HEK293 (cell line): Measurements from ENCODE around the gene PHF19.

ENCODE experiments used
- CTCF ChIA-PET: fragments of 350-600 bp; formaldehyde crosslinking; extraction: SDS; loops from one replicate; lab custom pipeline; 2021; ENCODE audit warnings: antibody characterized with exemption; lab: Yijun Ruan, JAX
- POLR2A ChIA-PET: fragments of 300-600 bp; formaldehyde crosslinking; extraction: SDS; loops from one replicate; lab custom pipeline; 2020; ENCODE audit warnings: antibody characterized with exemption, inconsistent platforms; lab: Yijun Ruan, JAX
- H3K27ac ChIP-seq: fragments of 200-500 bp; sonication (Bioruptor generic); 2 replicates; pipeline ENCODE4 v1.5.1; 2014; ENCODE audit warnings: low read depth, low read length, control low read depth, inconsistent platforms; ENCODE audit errors: extremely low read depth
- H3K36me3 ChIP-seq, 2 experiments: fragments of 200-500 bp in 1 of 2; sonication (Bioruptor generic) in 1 of 2; 1 replicate in 1 of 2; 2 replicates in 1 of 2; pipeline ENCODE4 v1.5.1; 2014 to 2017; ENCODE audit warnings: inconsistent platforms in 2 of 2, low read length in 2 of 2; ENCODE audit not compliant: control insufficient read depth in 2 of 2, insufficient read depth in 1 of 2
- H3K4me1 ChIP-seq: fragments of 200-500 bp; sonication (Bioruptor generic); 2 replicates; pipeline ENCODE4 v1.5.1; 2014; ENCODE audit warnings: mild to moderate bottlenecking, low read length, inconsistent platforms; ENCODE audit not compliant: control insufficient read depth, insufficient read depth
- H3K4me3 ChIP-seq: 2 replicates; pipeline ENCODE4 v1.5.1; 2011; ENCODE audit warnings: low read depth, mild to moderate bottlenecking, control low read depth, low read length, moderate library complexity
- H3K9me3 ChIP-seq: fragments of 200-500 bp; sonication (Bioruptor generic); 2 replicates; pipeline ENCODE4 v1.5.1; 2014; ENCODE audit warnings: low read depth, low read length, inconsistent platforms; ENCODE audit not compliant: control insufficient read depth, insufficient read depth
- BCL11A ChIP-seq: fragments of 450-650 bp; formaldehyde crosslinking; IDR thresholded peaks from 2 replicates; pipeline ENCODE4 v1.5.1; 2016; ENCODE audit warnings: low read depth, missing biosample characterization, missing genetic modification characterization
- PRDM1 ChIP-seq: fragments of 450-650 bp; formaldehyde crosslinking; IDR thresholded peaks from 2 replicates; pipeline ENCODE4; 2016; ENCODE audit warnings: missing biosample characterization, missing genetic modification characterization
- REPIN1 ChIP-seq: fragments of 450-650 bp; formaldehyde crosslinking; IDR thresholded peaks from 2 replicates; pipeline ENCODE4 v1.5.1; 2017; ENCODE audit warnings: missing biosample characterization, missing genetic modification characterization, low read depth
- YY1 ChIP-seq: fragments of 450-650 bp; formaldehyde crosslinking; IDR thresholded peaks from 2 replicates; pipeline ENCODE4 v1.5.1; 2018; ENCODE audit warnings: missing biosample characterization, missing genetic modification characterization
- YY2 ChIP-seq: fragments of 450-650 bp; formaldehyde crosslinking; IDR thresholded peaks from 2 replicates; pipeline ENCODE4 v1.5.1; 2016; ENCODE audit warnings: missing biosample characterization, missing genetic modification characterization
- ZBTB20 ChIP-seq: fragments of 450-650 bp; formaldehyde crosslinking; IDR thresholded peaks from 2 replicates; pipeline ENCODE4 v1.5.1; 2016; ENCODE audit warnings: missing biosample characterization, missing genetic modification characterization
- ZBTB8A ChIP-seq: fragments of 450-650 bp; formaldehyde crosslinking; IDR thresholded peaks from 2 replicates; pipeline ENCODE4 v1.5.1; 2016; ENCODE audit warnings: missing biosample characterization, missing genetic modification characterization
- ZNF202 ChIP-seq: fragments of 450-650 bp; formaldehyde crosslinking; IDR thresholded peaks from 2 replicates; pipeline ENCODE4 v1.5.1; 2016; ENCODE audit warnings: missing biosample characterization, missing genetic modification characterization, borderline replicate concordance
- ZNF248 ChIP-seq: fragments of 450-650 bp; formaldehyde crosslinking; IDR thresholded peaks from 2 replicates; pipeline ENCODE4 v1.5.1; 2017; ENCODE audit warnings: missing biosample characterization, missing genetic modification characterization
- ZNF266 ChIP-seq: fragments of 450-650 bp; formaldehyde crosslinking; IDR thresholded peaks from 2 replicates; pipeline ENCODE4 v1.5.1; 2016; ENCODE audit warnings: missing biosample characterization, missing genetic modification characterization, low read depth
- ZNF335 ChIP-seq: fragments of 450-650 bp; formaldehyde crosslinking; conservative IDR thresholded peaks from 2 replicates; pipeline ENCODE4 v1.5.1; 2016; ENCODE audit warnings: missing biosample characterization, missing genetic modification characterization
- ZNF423 ChIP-seq: fragments of 450-650 bp; formaldehyde crosslinking; IDR thresholded peaks from 2 replicates; pipeline ENCODE4 v1.5.1; 2016; ENCODE audit warnings: missing biosample characterization, missing genetic modification characterization
- ZNF48 ChIP-seq: fragments of 450-650 bp; formaldehyde crosslinking; IDR thresholded peaks from 2 replicates; pipeline ENCODE4 v1.5.1; 2016; ENCODE audit warnings: missing biosample characterization, missing genetic modification characterization
- ZNF549 ChIP-seq: fragments of 450-650 bp; IDR thresholded peaks from 2 replicates; pipeline ENCODE4 v1.5.1; 2018; ENCODE audit warnings: missing biosample characterization, missing genetic modification characterization, mild to moderate bottlenecking, inconsistent platforms, moderate library complexity
- ZNF560 ChIP-seq: fragments of 450-650 bp; formaldehyde crosslinking; IDR thresholded peaks from 2 replicates; pipeline ENCODE4 v1.5.1; 2017; ENCODE audit warnings: missing biosample characterization, missing genetic modification characterization, borderline replicate concordance
- ZNF561 ChIP-seq: fragments of 450-650 bp; IDR thresholded peaks from 2 replicates; pipeline ENCODE4 v1.5.1; 2018; ENCODE audit warnings: missing biosample characterization, missing genetic modification characterization, borderline replicate concordance
- ZNF585B ChIP-seq: fragments of 450-650 bp; formaldehyde crosslinking; IDR thresholded peaks from 2 replicates; pipeline ENCODE4 v1.5.1; 2016; ENCODE audit warnings: missing biosample characterization, missing genetic modification characterization
- ZNF610 ChIP-seq: fragments of 450-650 bp; formaldehyde crosslinking; IDR thresholded peaks from 2 replicates; pipeline ENCODE4 v1.5.1; 2016; ENCODE audit warnings: missing biosample characterization, missing genetic modification characterization, borderline replicate concordance
- ZNF664 ChIP-seq: fragments of 450-650 bp; formaldehyde crosslinking; IDR thresholded peaks from 2 replicates; pipeline ENCODE4 v1.5.1; 2016; ENCODE audit warnings: missing biosample characterization, missing genetic modification characterization
- ZNF776 ChIP-seq: fragments of 450-650 bp; formaldehyde crosslinking; IDR thresholded peaks from 2 replicates; pipeline ENCODE4 v1.5.0; 2017; ENCODE audit warnings: missing biosample characterization, missing genetic modification characterization, borderline replicate concordance
- ZNF792 ChIP-seq: fragments of 450-650 bp; formaldehyde crosslinking; IDR thresholded peaks from 2 replicates; pipeline ENCODE4 v1.5.1; 2016; ENCODE audit warnings: missing biosample characterization, missing genetic modification characterization
- ZNF843 ChIP-seq: fragments of 450-650 bp; formaldehyde crosslinking; IDR thresholded peaks from 2 replicates; pipeline ENCODE4 v1.5.1; 2016; ENCODE audit warnings: missing biosample characterization, missing genetic modification characterization
- TF ChIP-seq, protein P1 (sequence below): IDR thresholded peaks from 2 replicates; pipeline ENCODE4 v1.6.1; 2011; ENCODE audit warnings: mild to moderate bottlenecking, low read depth, low read length, borderline replicate concordance
- TF ChIP-seq, protein P2 (sequence below): fragments of 450-650 bp; formaldehyde crosslinking; IDR thresholded peaks from 2 replicates; pipeline ENCODE4 v1.5.1; 2017; ENCODE audit warnings: missing biosample characterization, missing genetic modification characterization
- TF ChIP-seq, protein P3 (sequence below): fragments of 450-650 bp; formaldehyde crosslinking; IDR thresholded peaks from 2 replicates; pipeline ENCODE4 v1.5.0; 2017; ENCODE audit warnings: missing biosample characterization, missing genetic modification characterization, borderline replicate concordance
- TF ChIP-seq, protein P4 (sequence below): sonication (generic); formaldehyde crosslinking; IDR thresholded peaks from 2 replicates; pipeline ENCODE4 v1.8.1; 2022; ENCODE audit warnings: mild to moderate bottlenecking, moderate library complexity, missing genetic modification reagents
- TF ChIP-seq, protein P5 (sequence below): fragments of 450-650 bp; formaldehyde crosslinking; IDR thresholded peaks from 2 replicates; pipeline ENCODE4 v1.5.1; 2016; ENCODE audit warnings: missing biosample characterization, missing genetic modification characterization

PHF19 gene

DNA sequence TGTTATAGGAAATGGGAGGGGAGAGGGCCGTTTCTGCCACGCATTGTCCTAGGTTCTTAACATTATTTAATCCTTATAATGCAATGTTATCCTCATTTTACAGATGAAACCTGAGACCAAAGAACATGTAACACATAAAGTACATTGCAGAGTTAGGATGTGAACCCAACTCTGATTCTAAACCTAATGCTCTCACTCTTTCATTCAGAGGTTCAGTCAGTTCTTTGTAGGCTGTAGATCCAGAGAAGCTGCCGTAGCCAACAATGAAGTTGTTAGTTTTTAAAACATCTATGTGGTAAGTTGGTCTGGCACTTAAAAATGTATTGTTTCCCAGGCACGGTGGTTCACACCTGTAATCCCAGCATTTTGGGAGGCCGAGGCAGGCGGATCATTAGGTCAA lies 23.8 kb downstream of the PHF19 start:
- ChIA-PET POLR2A (interaction anchor here (0.6 kb wide), 1 partner anchor 60 kb away, joined by 3 read pairs; the partner anchor contains the start of gene FBXW2), CTCF (interaction anchor here (0.7 to 1.5 kb wide), 2 partner anchors 8 to 10 kb away, joined by 3 read pairs; no protein-coding TSS in a partner anchor)
- H3K36me3 ChIP-seq, result peaks cover 0 to 11% of the 10 kb centered on the region in 2 experiments; a peak in 1 of 3 replicates
- H3K9me3 ChIP-seq, result no peaks in the 10 kb centered on the region
- H3K27ac ChIP-seq, result no peak overlapping the region
- no peak for TF ChIP-seq ZNF202 (tag by site-specific recombination)
- no peak for TF ChIP-seq BCL11A (tag by site-specific recombination)
- no peak for TF ChIP-seq YY1
- TF ChIP-seq, protein P1, sequence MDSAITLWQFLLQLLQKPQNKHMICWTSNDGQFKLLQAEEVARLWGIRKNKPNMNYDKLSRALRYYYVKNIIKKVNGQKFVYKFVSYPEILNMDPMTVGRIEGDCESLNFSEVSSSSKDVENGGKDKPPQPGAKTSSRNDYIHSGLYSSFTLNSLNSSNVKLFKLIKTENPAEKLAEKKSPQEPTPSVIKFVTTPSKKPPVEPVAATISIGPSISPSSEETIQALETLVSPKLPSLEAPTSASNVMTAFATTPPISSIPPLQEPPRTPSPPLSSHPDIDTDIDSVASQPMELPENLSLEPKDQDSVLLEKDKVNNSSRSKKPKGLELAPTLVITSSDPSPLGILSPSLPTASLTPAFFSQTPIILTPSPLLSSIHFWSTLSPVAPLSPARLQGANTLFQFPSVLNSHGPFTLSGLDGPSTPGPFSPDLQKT, result no peak
- TF ChIP-seq ZNF335, result no peak
- TF ChIP-seq, protein P2, sequence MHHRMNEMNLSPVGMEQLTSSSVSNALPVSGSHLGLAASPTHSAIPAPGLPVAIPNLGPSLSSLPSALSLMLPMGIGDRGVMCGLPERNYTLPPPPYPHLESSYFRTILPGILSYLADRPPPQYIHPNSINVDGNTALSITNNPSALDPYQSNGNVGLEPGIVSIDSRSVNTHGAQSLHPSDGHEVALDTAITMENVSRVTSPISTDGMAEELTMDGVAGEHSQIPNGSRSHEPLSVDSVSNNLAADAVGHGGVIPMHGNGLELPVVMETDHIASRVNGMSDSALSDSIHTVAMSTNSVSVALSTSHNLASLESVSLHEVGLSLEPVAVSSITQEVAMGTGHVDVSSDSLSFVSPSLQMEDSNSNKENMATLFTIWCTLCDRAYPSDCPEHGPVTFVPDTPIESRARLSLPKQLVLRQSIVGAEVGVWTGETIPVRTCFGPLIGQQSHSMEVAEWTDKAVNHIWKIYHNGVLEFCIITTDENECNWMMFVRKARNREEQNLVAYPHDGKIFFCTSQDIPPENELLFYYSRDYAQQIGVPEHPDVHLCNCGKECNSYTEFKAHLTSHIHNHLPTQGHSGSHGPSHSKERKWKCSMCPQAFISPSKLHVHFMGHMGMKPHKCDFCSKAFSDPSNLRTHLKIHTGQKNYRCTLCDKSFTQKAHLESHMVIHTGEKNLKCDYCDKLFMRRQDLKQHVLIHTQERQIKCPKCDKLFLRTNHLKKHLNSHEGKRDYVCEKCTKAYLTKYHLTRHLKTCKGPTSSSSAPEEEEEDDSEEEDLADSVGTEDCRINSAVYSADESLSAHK (tag by site-specific recombination), result no peak
- TF ChIP-seq ZBTB8A (tag by site-specific recombination), result no peak
- TF ChIP-seq ZBTB20, result no peak
- TF ChIP-seq, protein P3, sequence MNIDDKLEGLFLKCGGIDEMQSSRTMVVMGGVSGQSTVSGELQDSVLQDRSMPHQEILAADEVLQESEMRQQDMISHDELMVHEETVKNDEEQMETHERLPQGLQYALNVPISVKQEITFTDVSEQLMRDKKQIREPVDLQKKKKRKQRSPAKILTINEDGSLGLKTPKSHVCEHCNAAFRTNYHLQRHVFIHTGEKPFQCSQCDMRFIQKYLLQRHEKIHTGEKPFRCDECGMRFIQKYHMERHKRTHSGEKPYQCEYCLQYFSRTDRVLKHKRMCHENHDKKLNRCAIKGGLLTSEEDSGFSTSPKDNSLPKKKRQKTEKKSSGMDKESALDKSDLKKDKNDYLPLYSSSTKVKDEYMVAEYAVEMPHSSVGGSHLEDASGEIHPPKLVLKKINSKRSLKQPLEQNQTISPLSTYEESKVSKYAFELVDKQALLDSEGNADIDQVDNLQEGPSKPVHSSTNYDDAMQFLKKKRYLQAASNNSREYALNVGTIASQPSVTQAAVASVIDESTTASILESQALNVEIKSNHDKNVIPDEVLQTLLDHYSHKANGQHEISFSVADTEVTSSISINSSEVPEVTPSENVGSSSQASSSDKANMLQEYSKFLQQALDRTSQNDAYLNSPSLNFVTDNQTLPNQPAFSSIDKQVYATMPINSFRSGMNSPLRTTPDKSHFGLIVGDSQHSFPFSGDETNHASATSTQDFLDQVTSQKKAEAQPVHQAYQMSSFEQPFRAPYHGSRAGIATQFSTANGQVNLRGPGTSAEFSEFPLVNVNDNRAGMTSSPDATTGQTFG (tag by site-specific recombination), result no peak
- no peak for TF ChIP-seq ZNF664
- TF ChIP-seq ZNF248 (tag by site-specific recombination), result no peak
- TF ChIP-seq REPIN1 (tag by site-specific recombination), result no peak
- no peak overlapping the region for H3K4me3 ChIP-seq
- H3K4me1 ChIP-seq, result no peaks in the 10 kb centered on the region

DNA sequence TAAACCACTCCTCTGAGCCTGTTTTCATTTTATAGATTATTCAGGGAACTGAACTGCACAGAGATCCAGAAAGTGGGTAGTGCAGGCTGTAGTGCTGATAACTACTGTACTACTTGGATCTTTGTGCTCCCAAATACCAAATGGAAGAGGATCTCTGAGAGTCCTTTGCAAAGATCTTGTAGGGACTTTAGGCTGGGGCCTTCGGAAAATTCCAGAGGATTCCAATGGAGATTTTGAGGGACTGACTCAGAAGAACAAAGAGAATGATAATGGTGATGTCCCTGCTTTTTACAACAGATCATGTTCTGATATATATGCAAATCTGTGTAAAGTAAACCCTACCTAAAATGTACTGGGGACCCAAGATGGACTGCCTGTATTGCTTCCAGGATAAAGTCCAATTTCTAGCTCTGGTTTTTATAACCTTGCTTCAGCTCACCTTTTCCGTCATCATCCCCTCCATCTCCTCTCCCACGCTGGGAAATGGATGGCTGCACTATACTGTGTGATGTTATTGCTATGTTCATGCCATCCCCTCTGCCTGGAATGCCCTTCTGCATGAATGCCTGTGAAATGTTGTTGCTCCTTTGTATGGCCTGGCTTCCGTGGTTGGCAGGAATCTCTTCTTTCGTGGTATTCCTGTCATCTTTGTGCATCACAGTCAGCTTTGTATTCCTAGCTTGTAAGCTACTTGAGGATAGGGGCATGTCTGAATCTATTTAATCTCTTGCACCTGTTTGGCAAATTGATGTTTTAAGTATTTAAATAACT lies 24.6 kb downstream of the PHF19 start:
- POLR2A ChIA-PET, result interaction anchor here (0.6 kb wide), 1 partner anchor 52 kb away, joined by 5 read pairs; no protein-coding TSS in a partner anchor

More for the DNA sequence above, 24.6 kb downstream of the PHF19 start:
- no peaks in the 10 kb centered on the region for H3K9me3 ChIP-seq
- CTCF ChIA-PET, result interaction anchor here (0.7 to 1.5 kb wide), 2 partner anchors 8 to 11 kb away, joined by 3 read pairs; no protein-coding TSS in a partner anchor
- no peak overlapping the region for H3K4me3 ChIP-seq
- H3K36me3 ChIP-seq, result peaks cover 0 to 3% of the 10 kb centered on the region in 2 experiments; a peak in 1 of 3 replicates
- H3K4me1 ChIP-seq, result no peaks in the 10 kb centered on the region
- TF ChIP-seq ZNF561 (tag by site-specific recombination), result no peak
- no peak for TF ChIP-seq ZNF792 (tag by site-specific recombination)
- TF ChIP-seq ZBTB20, result no peak
- no peak for TF ChIP-seq ZNF610 (tag by site-specific recombination)
- no peak for TF ChIP-seq ZNF585B (tag by site-specific recombination)
- TF ChIP-seq, protein P4, sequence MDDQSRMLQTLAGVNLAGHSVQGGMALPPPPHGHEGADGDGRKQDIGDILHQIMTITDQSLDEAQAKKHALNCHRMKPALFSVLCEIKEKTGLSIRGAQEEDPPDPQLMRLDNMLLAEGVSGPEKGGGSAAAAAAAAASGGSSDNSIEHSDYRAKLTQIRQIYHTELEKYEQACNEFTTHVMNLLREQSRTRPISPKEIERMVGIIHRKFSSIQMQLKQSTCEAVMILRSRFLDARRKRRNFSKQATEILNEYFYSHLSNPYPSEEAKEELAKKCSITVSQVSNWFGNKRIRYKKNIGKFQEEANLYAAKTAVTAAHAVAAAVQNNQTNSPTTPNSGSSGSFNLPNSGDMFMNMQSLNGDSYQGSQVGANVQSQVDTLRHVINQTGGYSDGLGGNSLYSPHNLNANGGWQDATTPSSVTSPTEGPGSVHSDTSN (CRISPR knock-in tag), result no peak
- TF ChIP-seq, protein P5, sequence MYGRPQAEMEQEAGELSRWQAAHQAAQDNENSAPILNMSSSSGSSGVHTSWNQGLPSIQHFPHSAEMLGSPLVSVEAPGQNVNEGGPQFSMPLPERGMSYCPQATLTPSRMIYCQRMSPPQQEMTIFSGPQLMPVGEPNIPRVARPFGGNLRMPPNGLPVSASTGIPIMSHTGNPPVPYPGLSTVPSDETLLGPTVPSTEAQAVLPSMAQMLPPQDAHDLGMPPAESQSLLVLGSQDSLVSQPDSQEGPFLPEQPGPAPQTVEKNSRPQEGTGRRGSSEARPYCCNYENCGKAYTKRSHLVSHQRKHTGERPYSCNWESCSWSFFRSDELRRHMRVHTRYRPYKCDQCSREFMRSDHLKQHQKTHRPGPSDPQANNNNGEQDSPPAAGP (tag by site-specific recombination), result no peak
- no peak for TF ChIP-seq ZNF48 (tag by site-specific recombination)
- TF ChIP-seq ZNF843, result no peak
- TF ChIP-seq ZNF776 (tag by site-specific recombination), result no peak
- no peak for TF ChIP-seq ZNF549
- TF ChIP-seq YY2 (tag by site-specific recombination), result no peak
- no peak for TF ChIP-seq ZNF560
- TF ChIP-seq PRDM1 (tag by site-specific recombination), result no peak
- TF ChIP-seq ZNF423 (tag by site-specific recombination), result no peak
- no peak for TF ChIP-seq ZNF266 (tag by site-specific recombination)
- no peak overlapping the region for H3K27ac ChIP-seq
